ENCODE data around the gene PCK2. TPM values are rescaled to one million over a fixed set of nuclear protein-coding genes. Genes with fewer than 3 reads are reported as not detected.
A peak's percentile ranks its signal among the peaks of the same experiment; 100 is the strongest.

PCK2 gene
- total and polyA plus RNA-seq, 4 donors: 8.9 to 91.7 (median 38.2) TPM

GRCh38 chr14:24080142-24080530 lies 14.0 kb upstream of the PCK2 start:
- Histone ChIP-seq H3K4me1 (ENCODE audit: control insufficient read depth in 5 of 5, insufficient read depth in 5 of 5, low read length in 5 of 5) (peaks cover 0 to 9% (median 3%) of the 10 kb centered on the region in 5 donors), H3K9me3 (ENCODE audit: control insufficient read depth in 4 of 4, insufficient read depth in 3 of 4, low read length in 3 of 4) (no peaks in the 10 kb centered on the region), H3K27ac (ENCODE audit: low read depth in 1 of 2, low read length in 1 of 2) (no peak overlapping the region), H3K9ac (ENCODE audit: insufficient read depth in 1 of 2, low read length in 2 of 2) (no peak overlapping the region), H3K27me3 (ENCODE audit: control insufficient read depth in 3 of 3, insufficient read depth in 3 of 3, low read length in 2 of 3) (peaks cover 0 to 14% (median 12%) of the 10 kb centered on the region in 3 donors), H3K4me3 (no peak overlapping the region), H3K36me3 (ENCODE audit: control insufficient read depth in 4 of 4, insufficient read depth in 4 of 4, low read length in 4 of 4) (no peaks in the 10 kb centered on the region)
- WGBS, 2 donors: 75 to 83% methylated on average over 6 of the region's 6 CpGs
- TF ChIP-seq CTCF (IDR thresholded peaks at IDR 0.05; ENCODE audit: control extremely low read depth, extremely low read depth): no peak
- ATAC-seq (ENCODE audit: insufficient read depth, low FRiP score): no peak
- no peak for DNase-seq

GRCh38 chr14:24080888-24081738 lies 13.0 kb upstream of the PCK2 start:
- DNase-seq (peak; percentile 42 to 56 (median 50)), ATAC-seq (ENCODE audit: insufficient read depth, low FRiP score) (peak; percentile 88)
- no peak overlapping the region for H3K9ac ChIP-seq (ENCODE audit: insufficient read depth in 1 of 2, low read length in 2 of 2)
- no peak for TF ChIP-seq CTCF (IDR thresholded peaks at IDR 0.05; ENCODE audit: control extremely low read depth, extremely low read depth)
- H3K9me3 ChIP-seq (ENCODE audit: control insufficient read depth in 4 of 4, insufficient read depth in 3 of 4, low read length in 3 of 4): no peaks in the 10 kb centered on the region
- peaks cover 0 to 14% (median 12%) of the 10 kb centered on the region in 3 donors for H3K27me3 ChIP-seq (ENCODE audit: control insufficient read depth in 3 of 3, insufficient read depth in 3 of 3, low read length in 2 of 3)
- H3K27ac ChIP-seq (ENCODE audit: low read depth in 1 of 2, low read length in 1 of 2): peak overlapping the region in 1 of 2 donors; percentile 64
- 0% methylated on average over 63 to 74 of the region's 74 CpGs for WGBS, 2 donors
- H3K4me3 ChIP-seq: peak overlapping the region; percentile 49
- H3K4me1 ChIP-seq (ENCODE audit: control insufficient read depth in 5 of 5, insufficient read depth in 5 of 5, low read length in 5 of 5): peaks cover 0 to 9% (median 3%) of the 10 kb centered on the region in 5 donors
- H3K36me3 ChIP-seq (ENCODE audit: control insufficient read depth in 4 of 4, insufficient read depth in 4 of 4, low read length in 4 of 4): no peaks in the 10 kb centered on the region

GRCh38 chr14:24081739-24082211 lies 12.3 kb upstream of the PCK2 start:
- Histone ChIP-seq H3K36me3 (ENCODE audit: control insufficient read depth in 4 of 4, insufficient read depth in 4 of 4, low read length in 4 of 4) (no peaks in the 10 kb centered on the region), H3K9me3 (ENCODE audit: control insufficient read depth in 4 of 4, insufficient read depth in 3 of 4, low read length in 3 of 4) (no peaks in the 10 kb centered on the region), H3K27me3 (ENCODE audit: control insufficient read depth in 3 of 3, insufficient read depth in 3 of 3, low read length in 2 of 3) (peaks cover 0 to 14% (median 12%) of the 10 kb centered on the region in 3 donors), H3K27ac (ENCODE audit: low read depth in 1 of 2, low read length in 1 of 2) (peak overlapping the region in 1 of 2 donors; percentile 64), H3K4me3 (no peak overlapping the region), H3K9ac (ENCODE audit: insufficient read depth in 1 of 2, low read length in 2 of 2) (no peak overlapping the region), H3K4me1 (ENCODE audit: control insufficient read depth in 5 of 5, insufficient read depth in 5 of 5, low read length in 5 of 5) (peaks cover 0 to 9% (median 3%) of the 10 kb centered on the region in 5 donors)
- TF ChIP-seq CTCF (IDR thresholded peaks at IDR 0.05; ENCODE audit: control extremely low read depth, extremely low read depth): no peak
- DNase-seq (no peak), ATAC-seq (ENCODE audit: insufficient read depth, low FRiP score) (no peak)
- 24 to 26% methylated on average over 26 of the region's 26 CpGs for WGBS, 2 donors

Data from lung (tissue), 12 donors.